GM19372 (cell line): ENCODE data around the gene PSMC3IP.
"Not testable (repeated sequence)": the region's sequence is repeated elsewhere in the genome, so short reads cannot be mapped to it uniquely, and the experiment has no call there.

ENCODE experiments used
- ATAC-seq: cut with Tn5 transposase; IDR thresholded peaks from one replicate; pipeline ENCODE4 v1.9.1; 2021; ENCODE audit warnings: mild to moderate bottlenecking, low read depth, moderate library complexity; ENCODE audit not compliant: unreplicated experiment

PSMC3IP gene

GRCh38 chr17:42577532-42578281, at the start of gene PSMC3IP:
TSS of gene PSMC3IP (minus strand) at chr17:42577729. CDS start at chr17:42577686, 43 bp downstream.
- peak; percentile 63 for ATAC-seq

GRCh38 chr17:42623732-42624596, 46.4 kb upstream of the PSMC3IP start:
- ATAC-seq, result no peak

GRCh38 chr17:42623271-42623670, 45.7 kb upstream of the PSMC3IP start:
- ATAC-seq, result no peak

GRCh38 chr17:42621987-42622386, 44.5 kb upstream of the PSMC3IP start:
- ATAC-seq, result not testable (repeated sequence)

- peak; percentile 75 for ATAC-seq
Observed at GRCh38 chr17:42618442-42619150, 41.1 kb upstream of the PSMC3IP start.

- no peak for ATAC-seq
Observed at GRCh38 chr17:42617956-42618431, 40.5 kb upstream of the PSMC3IP start.

- ATAC-seq, result no peak
Observed at GRCh38 chr17:42613699-42614295, 36.3 kb upstream of the PSMC3IP start.

- ATAC-seq, result no peak
Observed at GRCh38 chr17:42612013-42612412, 34.5 kb upstream of the PSMC3IP start.

- not testable (repeated sequence) for ATAC-seq
Observed at GRCh38 chr17:42609814-42610801, 32.6 kb upstream of the PSMC3IP start.

- peak; percentile 96 for ATAC-seq
Observed at GRCh38 chr17:42609182-42609813, 31.8 kb upstream of the PSMC3IP start, which contains the start of the genes RETREG3 and TUBG1. TSS of gene RETREG3 (minus strand) at chr17:42609374. CDS start at chr17:42609324, 50 bp downstream. TSS of gene TUBG1 (plus strand) at chr17:42609683. CDS start at chr17:42609738, 55 bp downstream.

- ATAC-seq, result peak; percentile 14
Observed at GRCh38 chr17:42608305-42609181, 31.0 kb upstream of the PSMC3IP start.

- ATAC-seq, result no peak
Observed at GRCh38 chr17:42607769-42608168, 30.2 kb upstream of the PSMC3IP start.

- no peak for ATAC-seq
Observed at GRCh38 chr17:42603318-42603717, 25.8 kb upstream of the PSMC3IP start.

- ATAC-seq, result no peak
Observed at GRCh38 chr17:42598905-42599304, 21.4 kb upstream of the PSMC3IP start.

- no peak for ATAC-seq
Observed at GRCh38 chr17:42596386-42596785, 18.9 kb upstream of the PSMC3IP start.

- ATAC-seq, result no peak
Observed at GRCh38 chr17:42591411-42591810, 13.9 kb upstream of the PSMC3IP start.

GRCh38 chr17:42590886-42591285, 13.4 kb upstream of the PSMC3IP start:
- ATAC-seq, result no peak
